Activated naive CD4-positive, alpha-beta T cell treated with anti-CD3 and anti-CD28 coated beads, Interleukin-2, amount 10 ng/mL, durations not matched to agents 7 days and 5 days (primary cell): Measurements from ENCODE around the gene C14orf119.

Source experiments
- CTCF ChIA-PET: fragments of 350-600 bp; sonication (Branson Sonifier 250); formaldehyde crosslinking; loops from one replicate; lab custom pipeline; 2021; ENCODE audit warnings: antibody characterized with exemption; lab: Charles Lee
- DNase-seq: peaks from one replicate; pipeline ENCODE4 v3.0.0-alpha.2; 2020
- H3K27ac Mint-ChIP-seq: one replicate; pipeline ENCODE4 v1.8.0; 2021; ENCODE audit warnings: mild to moderate bottlenecking, moderate library complexity, mixed read lengths
- H3K27me3 Mint-ChIP-seq: one replicate; pipeline ENCODE4 v1.8.0; 2021; ENCODE audit warnings: mild to moderate bottlenecking, mixed read lengths
- H3K36me3 Mint-ChIP-seq: one replicate; pipeline ENCODE4 v1.8.0; 2021; ENCODE audit warnings: mixed read lengths
- H3K4me1 Mint-ChIP-seq: one replicate; pipeline ENCODE4 v1.8.0; 2021; ENCODE audit warnings: mixed read lengths
- H3K4me3 Mint-ChIP-seq: one replicate; pipeline ENCODE4 v1.8.0; 2021; ENCODE audit warnings: mild to moderate bottlenecking, moderate library complexity, mixed read lengths
- H3K9me3 Mint-ChIP-seq: one replicate; pipeline ENCODE4 v1.8.0; 2021; ENCODE audit warnings: mixed read lengths

C14orf119 gene

DNA sequence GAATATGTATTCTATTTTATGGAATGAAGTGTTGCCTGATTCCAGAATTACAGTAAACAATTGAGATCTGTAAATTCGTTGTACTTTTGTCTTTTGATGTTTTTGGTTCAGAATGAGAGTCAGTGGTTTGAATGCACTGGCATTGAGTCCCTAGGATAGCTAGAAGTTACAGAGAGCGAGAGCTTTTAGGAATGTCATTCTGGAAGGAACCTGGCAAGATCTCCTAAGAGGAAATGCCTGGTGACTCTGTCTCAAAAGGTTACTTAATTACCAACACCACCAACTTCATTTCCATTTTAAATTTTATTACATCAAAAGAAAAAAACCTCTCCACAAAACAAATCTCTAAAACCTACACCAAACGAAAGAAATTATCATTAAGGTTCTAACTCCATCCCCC is 29.7 kb downstream of the C14orf119 start:
- Mint-ChIP-seq H3K27ac (no peak overlapping the region), H3K27me3 (peaks cover 25% of the 10 kb centered on the region)
- DNase-seq: no peak

DNA sequence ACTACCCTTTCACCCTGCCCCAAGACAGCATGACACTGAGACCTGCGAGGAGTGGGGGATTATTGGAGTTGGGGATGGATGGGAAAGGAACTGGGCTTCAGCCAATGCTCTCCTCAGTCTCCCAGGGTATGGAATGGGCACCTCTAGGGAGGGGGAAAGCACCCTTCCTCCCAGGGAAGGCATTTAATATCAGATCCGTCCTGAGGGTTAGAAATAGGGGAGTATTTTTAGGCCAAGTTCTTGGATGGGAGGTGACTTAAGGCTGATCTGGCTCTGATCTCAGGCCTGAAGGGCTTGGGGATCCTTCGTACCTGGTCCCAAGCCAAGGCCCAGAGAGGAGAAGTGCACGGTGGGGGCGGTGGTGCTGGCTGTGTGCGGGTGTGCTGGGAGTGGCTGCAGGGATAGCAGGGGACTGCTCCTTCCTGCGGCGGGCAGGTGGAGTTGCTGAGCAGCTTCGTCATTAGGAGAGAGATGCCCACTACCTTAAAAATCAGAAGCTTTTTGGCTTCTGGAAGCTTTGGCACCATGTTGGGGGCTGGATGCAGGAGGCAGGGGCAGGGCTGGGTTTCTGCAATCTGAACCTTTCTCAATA is 30.7 kb downstream of the C14orf119 start:
- Mint-ChIP-seq H3K4me3 (no peak overlapping the region), H3K4me1 (peaks cover 15% of the 10 kb centered on the region), H3K36me3 (no peaks in the 10 kb centered on the region), H3K9me3 (no peaks in the 10 kb centered on the region), H3K27me3 (peaks cover 27% of the 10 kb centered on the region), H3K27ac (no peak overlapping the region)
- no peak for DNase-seq
- CTCF ChIA-PET: interaction anchor here (10.4 kb wide), 1 partner anchor 60 kb away, joined by 264 read pairs; the partner anchor contains the start of gene SLC7A8

More for the DNA sequence above, 29.7 kb downstream of the C14orf119 start:
- Mint-ChIP-seq H3K9me3 (no peaks in the 10 kb centered on the region), H3K36me3 (no peaks in the 10 kb centered on the region), H3K4me1 (peaks cover 25% of the 10 kb centered on the region), H3K4me3 (no peak overlapping the region)
- CTCF ChIA-PET: interaction anchor here (1.3 to 10.4 kb wide), 2 partner anchors 61 to 110 kb away, joined by 3 to 264 read pairs; partner anchors contain the start of gene SLC7A8

DNA sequence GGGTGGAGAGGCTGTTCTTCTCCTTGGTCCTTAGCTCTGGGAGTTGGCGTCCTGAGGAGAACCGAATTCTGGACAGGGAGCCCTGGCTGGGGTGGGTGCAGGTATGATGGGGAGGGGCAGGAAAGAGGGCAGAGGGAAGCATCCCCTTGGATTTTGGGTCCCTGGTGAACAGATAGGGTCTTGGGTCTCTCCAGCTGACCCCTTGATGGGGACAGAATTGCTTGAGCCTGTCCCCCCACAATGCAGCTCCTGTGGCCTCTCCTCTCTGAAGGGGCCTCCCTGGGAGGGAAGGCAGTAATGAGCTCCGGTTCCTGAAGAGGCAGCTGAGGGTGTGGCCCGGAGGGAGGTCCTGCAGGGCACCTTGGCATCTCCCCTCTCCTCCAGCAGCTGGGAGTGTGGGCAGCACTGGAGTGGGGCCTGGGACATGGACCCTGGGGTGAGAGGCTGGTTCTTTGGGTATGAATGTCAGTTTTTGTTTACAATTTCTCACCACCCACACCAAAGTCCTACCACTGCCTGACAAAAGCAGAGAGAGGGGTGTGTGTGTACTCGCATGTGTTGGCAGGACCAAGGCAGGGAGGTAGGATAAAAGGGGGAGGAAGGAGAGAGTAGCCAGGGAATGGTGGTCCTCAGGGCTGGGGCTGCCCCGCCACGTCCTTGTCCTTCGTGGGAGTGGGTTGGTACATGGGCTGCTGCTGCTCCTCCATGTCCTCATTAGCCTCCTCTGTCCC is 31.4 kb downstream of the C14orf119 start:
- Mint-ChIP-seq H3K4me1 (peaks cover 9% of the 10 kb centered on the region), H3K4me3 (no peak overlapping the region), H3K27me3 (peaks cover 29% of the 10 kb centered on the region), H3K9me3 (no peaks in the 10 kb centered on the region), H3K36me3 (no peaks in the 10 kb centered on the region), H3K27ac (peak overlapping the region; percentile 55)
- CTCF ChIA-PET: interaction anchor here (10.4 kb wide), 1 partner anchor 59 kb away, joined by 264 read pairs; the partner anchor contains the start of gene SLC7A8
- no peak for DNase-seq

DNA sequence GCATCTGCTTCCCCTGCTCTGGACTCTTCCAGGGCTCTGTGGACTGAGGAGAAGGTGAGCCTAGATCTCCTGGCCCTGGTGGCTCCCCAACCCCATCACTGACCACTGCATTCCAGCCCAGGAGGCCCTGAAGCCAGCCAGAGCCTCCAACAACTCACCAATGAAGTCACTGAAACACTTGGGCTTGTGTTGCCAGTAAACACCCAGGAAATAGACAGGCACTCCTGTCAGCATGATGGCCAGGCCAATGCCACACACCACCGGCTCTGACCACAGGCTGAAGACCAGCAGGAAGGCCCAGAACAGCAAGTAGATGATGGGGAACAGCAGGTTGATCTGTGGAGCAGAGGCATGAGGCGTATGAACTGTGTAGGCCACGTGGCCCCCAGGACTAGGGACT is 32.6 kb downstream of the C14orf119 start:
- H3K27me3 Mint-ChIP-seq: peaks cover 24% of the 10 kb centered on the region
- H3K9me3 Mint-ChIP-seq: no peaks in the 10 kb centered on the region
- H3K36me3 Mint-ChIP-seq: no peaks in the 10 kb centered on the region
- CTCF ChIA-PET: interaction anchor here (10.4 kb wide), 1 partner anchor 58 kb away, joined by 264 read pairs; the partner anchor contains the start of gene SLC7A8
- no peak for DNase-seq
- H3K27ac Mint-ChIP-seq: no peak overlapping the region
- H3K4me3 Mint-ChIP-seq: no peak overlapping the region
- peaks cover 9% of the 10 kb centered on the region for H3K4me1 Mint-ChIP-seq

DNA sequence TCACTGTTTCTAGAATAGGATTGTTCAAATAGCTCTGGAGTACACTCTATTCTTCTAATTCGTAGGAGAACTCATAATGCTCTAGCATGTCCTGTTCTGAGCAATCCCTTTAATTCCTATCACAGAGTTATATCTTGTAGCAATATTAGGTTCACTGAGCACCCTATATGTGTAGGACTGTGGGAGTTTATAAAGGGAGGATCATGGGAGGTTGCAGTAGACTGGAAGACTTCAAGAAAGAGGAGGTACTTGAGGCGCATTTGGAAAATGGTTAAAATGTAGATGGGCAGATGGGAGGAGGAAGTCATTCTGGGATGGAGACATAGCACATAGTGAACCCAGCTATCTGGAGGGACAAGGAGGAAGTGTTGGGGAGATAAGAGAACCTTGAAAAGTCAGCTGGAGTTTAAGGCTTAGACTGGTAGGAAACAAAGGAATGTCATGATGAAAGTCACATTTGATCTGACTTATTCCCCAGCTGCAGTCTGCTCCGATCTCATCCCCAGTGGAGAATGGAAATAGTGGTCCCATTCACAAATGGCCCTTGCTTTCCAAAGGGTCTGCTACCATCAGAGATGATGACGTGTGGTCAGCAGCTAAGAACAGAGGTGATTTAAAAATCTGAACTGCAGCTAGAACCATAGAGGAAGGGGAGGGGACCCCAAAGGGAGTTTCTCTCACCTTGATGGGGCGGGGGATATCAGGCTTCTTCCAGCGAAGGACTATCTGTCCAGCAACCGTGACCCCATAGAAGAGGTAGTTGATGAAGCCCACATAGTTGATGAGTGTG is 33.9 kb downstream of the C14orf119 start:
- Mint-ChIP-seq H3K4me1 (peaks cover 9% of the 10 kb centered on the region), H3K4me3 (no peak overlapping the region), H3K36me3 (no peaks in the 10 kb centered on the region), H3K27me3 (peaks cover 23% of the 10 kb centered on the region), H3K9me3 (no peaks in the 10 kb centered on the region), H3K27ac (no peak overlapping the region)
- no peak for DNase-seq
- CTCF ChIA-PET: interaction anchor here (2.3 to 2.9 kb wide), 2 partner anchors 8 to 57 kb away, joined by 10 to 15 read pairs; no protein-coding TSS in a partner anchor

DNA sequence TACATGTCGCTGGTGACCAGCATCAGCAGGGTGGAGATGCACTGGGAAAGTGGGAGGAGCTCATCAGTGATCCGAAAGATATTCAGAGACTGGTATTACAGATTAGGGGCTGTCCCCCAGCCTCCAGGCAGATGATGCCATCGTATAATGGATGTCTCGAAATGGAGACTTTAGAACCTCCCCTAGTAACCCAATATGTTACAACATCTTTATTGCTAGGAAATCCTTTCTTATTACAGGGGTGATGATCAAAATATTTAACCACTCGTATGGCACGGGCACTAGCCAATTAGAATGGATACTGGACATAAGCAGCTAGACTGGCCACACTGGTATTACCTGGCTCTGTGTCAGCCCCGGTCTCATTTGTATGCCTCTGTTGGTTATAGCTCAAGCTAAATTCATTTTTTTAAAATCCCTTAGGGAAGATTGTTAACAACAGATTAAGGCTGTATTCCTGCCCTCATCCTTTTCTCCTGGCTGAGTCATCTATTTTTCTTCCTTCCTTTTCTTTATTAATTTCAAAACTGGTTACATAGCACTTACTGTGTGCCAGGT is 34.5 kb downstream of the C14orf119 start:
- Mint-ChIP-seq H3K4me3 (no peak overlapping the region), H3K9me3 (no peaks in the 10 kb centered on the region), H3K27ac (no peak overlapping the region), H3K4me1 (peaks cover 9% of the 10 kb centered on the region), H3K36me3 (no peaks in the 10 kb centered on the region), H3K27me3 (peaks cover 23% of the 10 kb centered on the region)
- no peak for DNase-seq
- CTCF ChIA-PET: interaction anchor here (1.1 to 2.9 kb wide), 3 partner anchors 9 to 72 kb away, joined by 3 to 15 read pairs (median 10); no protein-coding TSS in a partner anchor

DNA sequence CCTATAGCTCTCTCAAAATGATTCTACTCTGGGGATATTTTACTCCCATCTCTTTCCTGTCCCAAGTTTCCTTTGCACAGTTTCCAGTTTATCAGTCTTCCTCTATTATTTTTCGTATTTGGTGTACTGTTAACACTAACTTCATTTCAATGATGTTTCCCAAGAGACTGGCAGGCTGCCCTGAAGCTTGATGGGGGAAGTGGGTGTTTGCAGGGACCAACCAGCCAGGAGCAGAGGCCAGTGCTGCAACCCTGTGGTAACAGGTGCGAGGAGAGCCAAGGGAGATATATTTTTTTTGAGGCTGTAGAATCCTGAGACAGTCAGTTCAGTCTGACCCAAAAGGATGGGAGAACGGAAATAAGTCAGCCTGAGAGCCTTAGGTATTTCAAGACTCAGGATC is 35.6 kb downstream of the C14orf119 start:
- H3K9me3 Mint-ChIP-seq: no peaks in the 10 kb centered on the region

DNA sequence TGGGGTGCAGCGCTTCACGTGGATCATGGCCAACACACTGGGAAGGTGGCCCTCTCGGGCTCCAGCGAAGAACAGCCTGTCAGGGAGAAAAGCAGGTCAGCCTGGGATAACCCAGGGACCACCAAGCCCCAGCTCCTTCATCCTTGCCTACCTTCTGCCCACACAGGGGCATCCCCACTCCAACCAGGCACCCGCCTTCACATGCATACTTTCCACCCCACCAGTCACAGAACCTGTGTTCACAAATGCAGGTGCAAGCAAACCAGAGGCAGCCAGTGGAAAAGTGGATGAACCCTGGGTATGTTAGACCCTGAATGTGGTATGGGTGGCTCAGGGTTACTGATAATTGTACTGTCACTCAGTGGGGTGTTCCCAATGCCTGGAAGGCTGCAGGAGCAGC is 36.2 kb downstream of the C14orf119 start:
- no peak for DNase-seq
- H3K4me1 Mint-ChIP-seq: peaks cover 9% of the 10 kb centered on the region
- H3K27me3 Mint-ChIP-seq: peaks cover 12% of the 10 kb centered on the region
- H3K4me3 Mint-ChIP-seq: no peak overlapping the region
- no peak overlapping the region for H3K27ac Mint-ChIP-seq
- CTCF ChIA-PET: interaction anchor here (1.0 to 2.9 kb wide), 2 partner anchors 10 to 56 kb away, joined by 3 to 15 read pairs; no protein-coding TSS in a partner anchor
- no peaks in the 10 kb centered on the region for H3K36me3 Mint-ChIP-seq
- H3K9me3 Mint-ChIP-seq: no peaks in the 10 kb centered on the region

More for the DNA sequence above, 35.6 kb downstream of the C14orf119 start:
- DNase-seq: no peak
- Mint-ChIP-seq H3K4me1 (peaks cover 9% of the 10 kb centered on the region), H3K36me3 (no peaks in the 10 kb centered on the region), H3K4me3 (no peak overlapping the region), H3K27me3 (peaks cover 18% of the 10 kb centered on the region), H3K27ac (no peak overlapping the region)
- CTCF ChIA-PET: interaction anchor here (0.5 to 2.9 kb wide), 4 partner anchors 10 to 1040 kb away, joined by 3 to 15 read pairs (median 6); no protein-coding TSS in a partner anchor

DNA sequence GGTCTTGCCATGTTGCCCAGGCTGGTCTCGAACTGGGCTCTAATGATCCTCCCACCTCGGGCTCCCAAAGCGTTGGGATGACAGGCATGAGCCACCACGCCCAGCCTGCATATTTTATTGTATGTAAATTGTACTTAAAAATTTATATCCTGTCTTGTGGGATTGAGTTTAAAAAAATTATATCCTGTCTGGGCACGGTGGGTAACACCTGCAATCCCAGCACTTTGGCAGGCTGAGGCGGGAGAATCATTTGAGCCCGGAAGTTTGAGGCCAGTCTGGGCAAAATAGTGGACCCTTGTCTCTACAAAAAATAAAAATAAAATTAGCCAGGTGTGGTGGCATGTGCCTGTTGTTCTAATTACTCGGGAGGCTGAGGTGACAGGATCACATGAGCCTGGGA is 37.7 kb downstream of the C14orf119 start:
- CTCF ChIA-PET: no interaction called here
- H3K27me3 Mint-ChIP-seq: peaks cover 12% of the 10 kb centered on the region
- H3K36me3 Mint-ChIP-seq: no peaks in the 10 kb centered on the region
- H3K9me3 Mint-ChIP-seq: no peaks in the 10 kb centered on the region
- H3K27ac Mint-ChIP-seq: no peak overlapping the region
- H3K4me3 Mint-ChIP-seq: no peak overlapping the region
- peaks cover 6% of the 10 kb centered on the region for H3K4me1 Mint-ChIP-seq
- DNase-seq: no peak

DNA sequence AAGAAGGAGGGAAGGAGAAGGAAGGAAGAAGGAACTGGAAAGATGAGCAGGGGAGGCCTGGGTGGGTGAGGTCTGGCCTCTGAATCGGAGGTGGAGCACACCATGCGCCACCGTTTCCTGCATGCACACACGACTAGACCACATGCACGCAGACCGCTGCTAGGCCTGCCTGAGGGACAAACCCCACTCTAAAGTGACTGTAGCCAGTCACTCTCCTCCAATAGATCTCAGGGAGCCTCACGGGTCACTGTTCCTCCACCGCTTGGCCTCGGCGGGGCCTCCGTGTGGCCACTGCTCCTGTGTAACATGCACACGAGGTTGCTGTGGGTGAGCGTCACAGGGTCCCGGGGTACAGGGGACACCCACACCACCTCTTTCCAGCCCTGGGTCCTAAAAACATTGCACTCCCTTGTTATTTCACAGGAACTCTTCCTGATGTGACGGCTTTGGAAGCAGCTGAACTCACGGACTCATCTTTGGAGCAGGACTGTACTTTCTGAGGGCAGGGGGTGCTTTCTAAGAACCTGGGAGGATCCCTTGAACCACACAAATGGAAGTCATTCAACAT is 41.3 kb downstream of the C14orf119 start:
- Mint-ChIP-seq H3K4me3 (no peak overlapping the region), H3K4me1 (no peaks in the 10 kb centered on the region), H3K27ac (no peak overlapping the region), H3K27me3 (peaks cover 25% of the 10 kb centered on the region), H3K9me3 (no peaks in the 10 kb centered on the region), H3K36me3 (no peaks in the 10 kb centered on the region)
- CTCF ChIA-PET: no interaction called here
- DNase-seq: no peak

DNA sequence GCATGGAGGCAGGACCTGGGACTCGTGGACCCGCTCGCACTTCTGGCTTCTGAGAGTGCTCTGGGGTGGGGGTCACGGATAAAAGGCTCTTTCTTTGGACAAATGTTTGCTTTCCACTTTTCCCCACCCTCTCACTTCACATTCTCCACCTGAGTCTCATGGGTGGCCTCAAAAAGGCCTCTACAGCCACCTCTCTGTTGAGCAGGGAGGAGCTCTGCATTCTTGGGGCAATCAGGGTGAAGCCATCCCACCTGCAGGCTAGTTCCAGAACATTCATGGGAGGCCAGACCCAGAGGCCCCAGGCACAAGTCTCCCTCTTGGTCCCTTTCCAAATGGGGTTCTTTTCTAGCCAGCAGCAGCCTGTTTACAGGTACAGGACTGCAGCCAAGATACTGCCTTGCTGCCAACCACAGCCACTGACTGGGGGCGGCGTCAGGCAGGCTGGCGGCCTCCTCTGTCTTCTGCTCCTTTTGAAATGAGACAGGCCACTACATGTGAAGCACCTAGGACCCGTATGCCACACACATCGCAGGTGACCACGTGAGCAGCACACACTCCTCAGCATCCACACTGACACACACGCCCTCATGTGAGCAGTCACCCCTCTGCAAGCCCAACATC is 42.0 kb downstream of the C14orf119 start:
- H3K9me3 Mint-ChIP-seq: no peaks in the 10 kb centered on the region
- H3K4me3 Mint-ChIP-seq: no peak overlapping the region
- H3K27ac Mint-ChIP-seq: no peak overlapping the region
- no peak for DNase-seq
- no peaks in the 10 kb centered on the region for H3K4me1 Mint-ChIP-seq
- CTCF ChIA-PET: no interaction called here
- no peaks in the 10 kb centered on the region for H3K36me3 Mint-ChIP-seq
- peaks cover 30% of the 10 kb centered on the region for H3K27me3 Mint-ChIP-seq

DNA sequence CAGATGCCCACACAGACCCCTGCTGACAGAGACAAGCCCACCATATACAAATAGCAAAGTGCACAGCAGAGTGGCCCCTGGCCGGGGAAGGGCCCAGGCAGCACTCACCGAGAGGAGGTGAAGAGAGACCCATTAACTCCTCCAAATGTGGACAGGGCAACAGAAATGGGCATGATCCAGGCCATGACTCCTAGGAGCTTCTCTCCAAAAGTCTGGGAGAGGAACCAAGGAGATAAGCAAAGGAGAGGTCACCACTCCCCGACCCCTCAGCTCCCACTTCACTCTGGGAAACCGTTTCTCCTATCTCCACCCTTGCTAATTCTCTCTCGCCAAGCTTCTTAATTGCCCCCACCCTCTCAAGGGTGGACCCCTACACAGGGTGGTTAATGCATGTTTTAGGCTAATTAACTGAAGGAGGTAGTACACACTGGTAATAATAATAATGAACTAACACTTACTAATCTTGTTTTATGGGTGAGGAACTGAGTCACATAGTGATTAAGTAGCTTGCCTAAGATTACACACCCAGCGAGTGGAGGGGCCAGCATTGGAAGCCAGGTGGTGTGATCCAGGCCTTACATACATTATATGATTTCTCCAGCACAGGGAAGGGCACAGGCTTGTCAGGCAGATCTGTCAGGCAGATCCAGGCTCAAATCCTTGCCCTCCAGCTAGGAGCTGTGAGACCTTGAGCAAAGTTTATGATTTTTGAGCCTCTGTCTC is 42.7 kb downstream of the C14orf119 start:
- DNase-seq: no peak
- Mint-ChIP-seq H3K4me3 (no peak overlapping the region), H3K27me3 (peaks cover 35% of the 10 kb centered on the region), H3K4me1 (no peaks in the 10 kb centered on the region), H3K36me3 (no peaks in the 10 kb centered on the region), H3K9me3 (no peaks in the 10 kb centered on the region), H3K27ac (no peak overlapping the region)
- CTCF ChIA-PET: no interaction called here
